ENCODE results near the gene ZNF407. TPM values are rescaled to one million over a fixed set of nuclear protein-coding genes. Genes with fewer than 3 reads are reported as not detected.

The ZNF407 gene
- total and polyA plus RNA-seq, 9 donors: 5.3 to 22.3 (median 18.7) TPM

GRCh38 chr18:74868461-74868860 is 270.8 kb downstream of the ZNF407 start:
- no peaks in the 10 kb centered on the region for H3K27me3 ChIP-seq
- intact Hi-C loops (cut with DNase I): no loop called here
- H3K36me3 ChIP-seq: no peaks in the 10 kb centered on the region
- H3K4me3 ChIP-seq: no peak overlapping the region
- WGBS, 3 donors: 84 to 96% (median 91%) methylated on average over 4 of the region's 4 CpGs
- H3K4me1 ChIP-seq (ENCODE audit: insufficient read depth): peaks cover 2% of the 10 kb centered on the region
- no peak overlapping the region for H3K27ac ChIP-seq
- TF ChIP-seq CTCF (IDR thresholded peaks at IDR 0.05) (no peak), POLR2A (IDR thresholded peaks at IDR 0.05) (no peak), EP300 (IDR thresholded peaks at IDR 0.05) (no peak)
- no peak for DNase-seq
- H3K9me3 ChIP-seq: no peaks in the 10 kb centered on the region

- intact Hi-C loops (cut with DNase I): no loop called here
- no peak for DNase-seq
- H3K27me3 ChIP-seq: no peaks in the 10 kb centered on the region
- peaks cover 2% of the 10 kb centered on the region for H3K4me1 ChIP-seq (ENCODE audit: insufficient read depth)
- TF ChIP-seq EP300 (IDR thresholded peaks at IDR 0.05) (no peak), POLR2A (IDR thresholded peaks at IDR 0.05) (no peak), CTCF (IDR thresholded peaks at IDR 0.05) (no peak)
- 84 to 89% (median 88%) methylated on average over 5 of the region's 5 CpGs for WGBS, 3 donors
- H3K27ac ChIP-seq: no peak overlapping the region
- no peaks in the 10 kb centered on the region for H3K9me3 ChIP-seq
- H3K36me3 ChIP-seq: no peaks in the 10 kb centered on the region
- H3K4me3 ChIP-seq: no peak overlapping the region
Observed at GRCh38 chr18:74869904-74870863, 272.5 kb downstream of the ZNF407 start.

DNA sequence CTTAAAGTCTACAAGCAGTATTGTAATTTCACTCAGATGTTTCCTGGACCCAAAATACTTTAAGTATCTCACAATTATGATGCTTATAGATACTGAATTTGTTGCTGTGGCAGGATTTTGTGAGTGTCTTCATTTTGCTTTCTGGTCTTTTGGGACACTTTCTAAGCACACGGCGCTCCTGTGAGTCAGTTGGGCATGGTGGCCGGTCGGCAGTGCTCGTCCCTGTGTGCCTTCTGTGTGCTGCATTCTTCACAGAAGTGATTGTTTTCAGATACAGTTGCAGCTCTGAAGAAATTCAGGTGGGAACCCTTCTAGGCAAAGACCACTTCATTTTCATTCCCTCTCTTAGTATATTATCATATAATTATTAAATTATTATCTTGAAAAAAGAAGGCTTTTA is 273.3 kb downstream of the ZNF407 start:
- no peaks in the 10 kb centered on the region for H3K27me3 ChIP-seq
- WGBS, 3 donors: 93 to 98% (median 97%) methylated on average over 5 of the region's 5 CpGs
- no peak for DNase-seq
- no peak overlapping the region for H3K4me3 ChIP-seq
- no peak for TF ChIP-seq EP300 (IDR thresholded peaks at IDR 0.05)
- TF ChIP-seq POLR2A (IDR thresholded peaks at IDR 0.05): no peak
- no peak for TF ChIP-seq CTCF (IDR thresholded peaks at IDR 0.05)
- no peak overlapping the region for H3K27ac ChIP-seq
- intact Hi-C loops (cut with DNase I): no loop called here
- peaks cover 2% of the 10 kb centered on the region for H3K4me1 ChIP-seq (ENCODE audit: insufficient read depth)
- H3K36me3 ChIP-seq: no peaks in the 10 kb centered on the region
- no peaks in the 10 kb centered on the region for H3K9me3 ChIP-seq

DNA sequence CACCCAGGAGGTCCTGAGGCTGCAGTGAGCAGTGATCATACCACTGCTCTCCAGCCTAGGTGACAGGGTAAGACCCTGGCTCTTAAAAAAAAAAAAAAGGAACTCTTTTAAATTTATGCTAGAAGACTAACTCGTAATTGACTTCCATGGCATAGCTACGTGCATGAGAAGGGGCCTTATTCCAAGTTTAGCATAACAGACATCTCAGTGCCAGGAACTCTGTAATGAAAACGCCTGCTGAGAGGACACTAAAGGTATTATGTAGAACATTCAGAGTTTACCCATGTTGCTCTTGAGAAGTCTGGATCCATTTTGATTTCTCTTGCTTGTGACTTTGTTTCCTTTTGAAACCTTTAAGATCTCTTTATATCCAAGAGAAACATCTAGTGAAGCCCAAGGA is 276.0 kb downstream of the ZNF407 start:
- H3K4me3 ChIP-seq: no peak overlapping the region
- WGBS, 3 donors: 85 to 95% (median 89%) methylated on average over 3 of the region's 3 CpGs
- peaks cover 2% of the 10 kb centered on the region for H3K4me1 ChIP-seq (ENCODE audit: insufficient read depth)
- no peaks in the 10 kb centered on the region for H3K27me3 ChIP-seq
- H3K9me3 ChIP-seq: no peaks in the 10 kb centered on the region
- H3K27ac ChIP-seq: no peak overlapping the region
- TF ChIP-seq CTCF (IDR thresholded peaks at IDR 0.05): no peak
- no peak for TF ChIP-seq EP300 (IDR thresholded peaks at IDR 0.05)
- no peak for TF ChIP-seq POLR2A (IDR thresholded peaks at IDR 0.05)
- no peaks in the 10 kb centered on the region for H3K36me3 ChIP-seq
- DNase-seq: no peak
- intact Hi-C loops (cut with DNase I): no loop called here
